ENCODE results near the gene MRLN.
"Not testable (repeated sequence)": the region's sequence is repeated elsewhere in the genome, so short reads cannot be mapped to it uniquely, and the experiment has no call there.

The MRLN gene

GRCh38 chr10:59736749-59737148, 16.5 kb downstream of the MRLN start:
- no peak overlapping the region for H2AFZ ChIP-seq (ENCODE audit: low read depth)
- no peaks in the 10 kb centered on the region for H3K36me3 ChIP-seq (ENCODE audit: insufficient read depth)
- H3K4me2 ChIP-seq = no peak overlapping the region
- H3K27me3 ChIP-seq (ENCODE audit: insufficient read depth, low read depth) = no peaks in the 10 kb centered on the region
- no peaks in the 10 kb centered on the region for H4K20me1 ChIP-seq (ENCODE audit: insufficient read depth)
- TF ChIP-seq CTCF (conservative IDR thresholded peaks at IDR 0.05; ENCODE audit: low read depth, low read length) = no peak
- no peak overlapping the region for H3K9ac ChIP-seq
- no peak overlapping the region for H3K27ac ChIP-seq
- H3K79me2 ChIP-seq (ENCODE audit: insufficient read depth, low read depth) = no peaks in the 10 kb centered on the region
- no peaks in the 10 kb centered on the region for H3K4me1 ChIP-seq (ENCODE audit: low read depth, poor library complexity, severe bottlenecking)
- H3K4me3 ChIP-seq (IDR thresholded peaks at IDR 0.05; ENCODE audit: insufficient read depth, low read depth, low read length) = no peak overlapping the region

- no peak overlapping the region for H3K4me3 ChIP-seq (IDR thresholded peaks at IDR 0.05; ENCODE audit: insufficient read depth, low read depth, low read length)
- H3K27ac ChIP-seq = no peak overlapping the region
- no peaks in the 10 kb centered on the region for H3K4me1 ChIP-seq (ENCODE audit: low read depth, poor library complexity, severe bottlenecking)
- no peaks in the 10 kb centered on the region for H3K27me3 ChIP-seq (ENCODE audit: insufficient read depth, low read depth)
- H3K79me2 ChIP-seq (ENCODE audit: insufficient read depth, low read depth) = no peaks in the 10 kb centered on the region
- H4K20me1 ChIP-seq (ENCODE audit: insufficient read depth) = no peaks in the 10 kb centered on the region
- no peaks in the 10 kb centered on the region for H3K36me3 ChIP-seq (ENCODE audit: insufficient read depth)
- no peak for TF ChIP-seq CTCF (conservative IDR thresholded peaks at IDR 0.05; ENCODE audit: low read depth, low read length)
- no peak overlapping the region for H3K9ac ChIP-seq
- no peak overlapping the region for H3K4me2 ChIP-seq
- no peak overlapping the region for H2AFZ ChIP-seq (ENCODE audit: low read depth)
These were observed 18.0 kb downstream of the MRLN start for GRCh38 chr10:59735296-59735695.

DNA sequence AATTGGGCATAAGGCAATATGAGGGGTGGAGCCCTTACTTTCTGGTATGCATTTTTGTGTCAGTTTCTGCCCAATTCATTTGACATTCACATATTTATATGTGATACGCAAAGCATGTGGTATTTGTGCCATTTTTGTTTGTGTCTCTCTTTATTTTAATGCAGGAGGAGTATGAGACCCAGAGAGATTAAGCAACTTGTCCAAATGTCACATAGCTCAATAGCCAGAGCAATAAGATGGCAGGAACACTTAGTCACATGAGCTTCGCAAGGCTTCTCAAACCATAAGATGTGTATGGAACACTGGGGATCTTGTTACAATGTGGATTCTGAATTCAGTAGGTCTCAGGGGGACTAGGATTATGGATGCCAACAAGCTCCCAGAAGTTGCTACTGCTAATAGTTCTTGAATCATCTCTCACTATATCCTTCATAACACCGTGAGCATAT, 19.2 kb downstream of the MRLN start:
- no peaks in the 10 kb centered on the region for H3K4me1 ChIP-seq (ENCODE audit: low read depth, poor library complexity, severe bottlenecking)

DNA sequence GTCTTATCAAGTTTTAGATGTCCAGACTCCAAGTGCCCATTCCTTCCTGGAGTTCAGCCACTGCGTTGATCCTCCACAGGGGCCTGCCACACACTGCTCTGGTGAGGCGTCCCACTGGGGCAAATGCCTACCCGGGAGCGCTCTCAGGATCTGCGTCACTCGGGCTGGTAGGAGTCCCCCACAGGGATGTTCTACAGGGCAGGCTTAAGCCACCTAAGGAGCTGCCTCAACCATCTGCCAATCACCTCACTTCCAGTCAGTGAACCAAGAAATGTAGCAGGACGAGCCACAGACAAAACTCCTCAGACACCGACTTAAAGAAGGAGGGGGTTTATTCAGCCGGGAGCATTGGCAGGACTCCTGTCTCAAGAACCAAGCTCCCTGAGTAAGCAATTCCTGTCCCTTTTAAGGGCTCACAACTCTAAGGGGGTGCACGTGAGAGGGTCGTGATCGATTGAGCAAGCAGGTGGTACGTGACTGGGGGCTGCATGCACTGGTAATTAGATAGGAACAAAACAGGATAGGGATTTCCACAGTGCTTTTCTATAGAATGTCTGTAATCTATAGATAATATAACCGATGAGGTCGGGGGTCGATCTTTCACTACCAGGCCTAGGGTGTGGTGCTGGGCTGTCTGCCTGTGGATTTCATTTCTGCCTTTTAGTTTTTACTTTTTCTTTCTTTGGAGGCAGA, 19.8 kb downstream of the MRLN start:
- not testable (repeated sequence) for H3K4me2 ChIP-seq; H3K9ac ChIP-seq; H3K4me1 ChIP-seq (ENCODE audit: low read depth, poor library complexity, severe bottlenecking)

More for the DNA sequence above, 19.2 kb downstream of the MRLN start:
- Histone ChIP-seq H2AFZ (ENCODE audit: low read depth) (no peak overlapping the region), H3K27ac (no peak overlapping the region), H4K20me1 (ENCODE audit: insufficient read depth) (no peaks in the 10 kb centered on the region), H3K36me3 (ENCODE audit: insufficient read depth) (no peaks in the 10 kb centered on the region), H3K4me3 (IDR thresholded peaks at IDR 0.05; ENCODE audit: insufficient read depth, low read depth, low read length) (no peak overlapping the region), H3K9ac (no peak overlapping the region), H3K79me2 (ENCODE audit: insufficient read depth, low read depth) (no peaks in the 10 kb centered on the region), H3K4me2 (no peak overlapping the region), H3K27me3 (ENCODE audit: insufficient read depth, low read depth) (no peaks in the 10 kb centered on the region)
- no peak for TF ChIP-seq CTCF (conservative IDR thresholded peaks at IDR 0.05; ENCODE audit: low read depth, low read length)

DNA sequence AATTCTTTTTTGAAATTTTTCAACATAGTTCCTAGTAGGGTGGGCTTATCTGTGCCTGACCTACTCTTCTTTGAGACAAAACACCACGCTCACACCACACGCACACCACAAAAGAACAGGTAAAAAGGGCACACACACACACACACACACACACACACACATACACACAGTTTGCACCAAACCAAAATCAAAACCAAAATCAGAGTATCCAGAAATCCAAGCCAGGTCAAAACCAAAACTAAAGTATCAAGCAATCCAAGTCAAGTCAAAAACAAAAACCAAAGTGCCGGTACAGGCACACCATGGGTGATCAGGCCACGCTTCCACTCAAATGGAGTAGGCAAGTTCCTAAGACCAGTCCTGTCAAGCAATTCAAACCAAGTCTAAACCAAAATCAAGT, 20.4 kb downstream of the MRLN start:
- H3K4me1 ChIP-seq (ENCODE audit: low read depth, poor library complexity, severe bottlenecking); H2AFZ ChIP-seq (ENCODE audit: low read depth); H3K9ac ChIP-seq; H4K20me1 ChIP-seq (ENCODE audit: insufficient read depth); H3K4me2 ChIP-seq; H3K27ac ChIP-seq; H3K36me3 ChIP-seq (ENCODE audit: insufficient read depth); H3K79me2 ChIP-seq (ENCODE audit: insufficient read depth, low read depth); H3K27me3 ChIP-seq (ENCODE audit: insufficient read depth, low read depth); H3K4me3 ChIP-seq (IDR thresholded peaks at IDR 0.05; ENCODE audit: insufficient read depth, low read depth, low read length): not testable (repeated sequence)

More for the DNA sequence above, 19.8 kb downstream of the MRLN start:
- H4K20me1 ChIP-seq (ENCODE audit: insufficient read depth); H3K27ac ChIP-seq; H3K27me3 ChIP-seq (ENCODE audit: insufficient read depth, low read depth); H2AFZ ChIP-seq (ENCODE audit: low read depth); H3K4me3 ChIP-seq (IDR thresholded peaks at IDR 0.05; ENCODE audit: insufficient read depth, low read depth, low read length); H3K36me3 ChIP-seq (ENCODE audit: insufficient read depth); H3K79me2 ChIP-seq (ENCODE audit: insufficient read depth, low read depth): not testable (repeated sequence)

DNA sequence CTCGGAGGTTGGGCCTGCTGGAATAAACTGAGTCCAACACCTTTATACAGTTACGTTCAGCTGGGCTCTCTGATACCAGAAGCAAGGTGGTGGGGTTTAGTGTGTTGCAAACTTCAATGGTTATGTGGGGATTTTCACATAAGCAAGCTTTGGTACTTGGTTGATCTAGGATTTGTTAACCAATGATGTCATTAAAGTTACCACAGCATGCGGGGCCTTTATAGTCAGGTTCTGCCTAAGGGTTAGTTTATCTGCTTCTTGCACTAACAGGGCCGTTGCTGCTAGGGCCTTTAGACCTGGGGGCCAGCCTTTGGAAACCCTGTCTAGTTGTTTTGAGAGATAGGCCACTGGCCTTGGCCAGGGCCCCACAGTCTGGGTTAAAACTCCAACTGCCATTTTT, 24.1 kb downstream of the MRLN start:
- H4K20me1 ChIP-seq (ENCODE audit: insufficient read depth); H3K4me1 ChIP-seq (ENCODE audit: low read depth, poor library complexity, severe bottlenecking); H3K36me3 ChIP-seq (ENCODE audit: insufficient read depth); H3K9ac ChIP-seq; H3K4me2 ChIP-seq; H3K79me2 ChIP-seq (ENCODE audit: insufficient read depth, low read depth); H2AFZ ChIP-seq (ENCODE audit: low read depth); H3K4me3 ChIP-seq (IDR thresholded peaks at IDR 0.05; ENCODE audit: insufficient read depth, low read depth, low read length); H3K27me3 ChIP-seq (ENCODE audit: insufficient read depth, low read depth); H3K27ac ChIP-seq: not testable (repeated sequence)
